Stimulated activated effector memory CD8-positive, alpha-beta T cell treated with anti-CD3 and anti-CD28 coated beads, Interleukin-12 subunit alpha, Interleukin-12 subunit beta, amount 100 ng/mL, for 72 hours (primary cell): ENCODE data around the gene DGKZ.
"Not testable (repeated sequence)": the region's sequence is repeated elsewhere in the genome, so short reads cannot be mapped to it uniquely, and the experiment has no call there.

ENCODE experiments used
- ATAC-seq: fragments of 150-1000 bp; cut with Tn5 transposase; 2 replicates; pipeline ENCODE4 v1.10.0; 2021
- DNase-seq, 2 donors: peaks; one replicate each; pipeline ENCODE4 v3.0.0; 2021 to 2022; ENCODE audit warnings: low spot score in 2 of 2
- H3K27ac Mint-ChIP-seq: one replicate; pipeline ENCODE4 v1.8.0; 2022; ENCODE audit warnings: mild to moderate bottlenecking, mixed read lengths
- H3K36me3 Mint-ChIP-seq: one replicate; pipeline ENCODE4 v1.8.0; 2022; ENCODE audit warnings: mild to moderate bottlenecking, mixed read lengths
- H3K4me1 Mint-ChIP-seq: one replicate; pipeline ENCODE4 v1.8.0; 2022; ENCODE audit warnings: mixed read lengths
- H3K4me3 Mint-ChIP-seq: one replicate; pipeline ENCODE4 v1.8.0; 2022; ENCODE audit warnings: mild to moderate bottlenecking, mixed read lengths
- H3K9me3 Mint-ChIP-seq: one replicate; pipeline ENCODE4 v1.8.0; 2022; ENCODE audit warnings: mixed read lengths

The DGKZ gene

GRCh38 chr11:46377290-46377689 lies 30.0 kb downstream of the DGKZ start:
- no peak overlapping the region for H3K4me3 Mint-ChIP-seq
- no peak for DNase-seq
- peaks cover 17% of the 10 kb centered on the region for H3K4me1 Mint-ChIP-seq
- no peaks in the 10 kb centered on the region for H3K9me3 Mint-ChIP-seq
- peak overlapping the region; percentile 52 for H3K27ac Mint-ChIP-seq
- no peak for ATAC-seq
- peaks cover 73% of the 10 kb centered on the region for H3K36me3 Mint-ChIP-seq

GRCh38 chr11:46377831-46378230 lies 30.6 kb downstream of the DGKZ start:
- Mint-ChIP-seq H3K36me3 (peaks cover 68% of the 10 kb centered on the region), H3K4me3 (no peak overlapping the region), H3K4me1 (peaks cover 19% of the 10 kb centered on the region), H3K9me3 (no peaks in the 10 kb centered on the region), H3K27ac (peak overlapping the region; percentile 52)
- DNase-seq (no peak), ATAC-seq (no peak)

- peaks cover 19% of the 10 kb centered on the region for H3K4me1 Mint-ChIP-seq
- peak overlapping the region; percentile 52 for H3K27ac Mint-ChIP-seq
- DNase-seq (no peak), ATAC-seq (no peak)
- peaks cover 63% of the 10 kb centered on the region for H3K36me3 Mint-ChIP-seq
- H3K4me3 Mint-ChIP-seq, result no peak overlapping the region
- no peaks in the 10 kb centered on the region for H3K9me3 Mint-ChIP-seq
These were observed 31.0 kb downstream of the DGKZ start for GRCh38 chr11:46378296-46378695.

- Mint-ChIP-seq H3K4me3 (peak overlapping the region; percentile 68), H3K4me1 (peaks cover 19% of the 10 kb centered on the region), H3K9me3 (no peaks in the 10 kb centered on the region), H3K36me3 (peaks cover 57% of the 10 kb centered on the region), H3K27ac (peak overlapping the region; percentile 48)
- ATAC-seq (no peak), DNase-seq (no peak)
These were observed 31.7 kb downstream of the DGKZ start for GRCh38 chr11:46378811-46379481.

GRCh38 chr11:46379482-46380293 lies 32.4 kb downstream of the DGKZ start:
- H3K4me3 Mint-ChIP-seq, result peak overlapping the region; percentile 68
- not testable (repeated sequence) for ATAC-seq, H3K9me3 Mint-ChIP-seq, DNase-seq
- H3K36me3 Mint-ChIP-seq, result peaks cover 49% of the 10 kb centered on the region
- H3K27ac Mint-ChIP-seq, result peak overlapping the region; percentile 48
- peaks cover 19% of the 10 kb centered on the region for H3K4me1 Mint-ChIP-seq

GRCh38 chr11:46380340-46381047 lies 33.2 kb downstream of the DGKZ start:
- peak overlapping the region; percentile 45 for H3K27ac Mint-ChIP-seq
- peaks cover 19% of the 10 kb centered on the region for H3K4me1 Mint-ChIP-seq
- peaks cover 41% of the 10 kb centered on the region for H3K36me3 Mint-ChIP-seq
- no peaks in the 10 kb centered on the region for H3K9me3 Mint-ChIP-seq
- peak overlapping the region; percentile 68 for H3K4me3 Mint-ChIP-seq
- ATAC-seq (peak; percentile 56), DNase-seq (peak in 1 of 2 donors; percentile 78)

- DNase-seq (peak in 1 of 2 donors; percentile 70), ATAC-seq (peak; percentile 35)
- Mint-ChIP-seq H3K36me3 (peaks cover 39% of the 10 kb centered on the region), H3K27ac (peak within 1 kb of the TSS; percentile 45), H3K4me1 (peaks cover 25% of the 10 kb centered on the region), H3K9me3 (no peaks in the 10 kb centered on the region), H3K4me3 (peak within 1 kb of the TSS; percentile 68)
These were observed 34.0 kb downstream of the DGKZ start, which contains the start of gene MDK for GRCh38 chr11:46381048-46381818. TSS of gene MDK (plus strand) at chr11:46381669. CDS start at chr11:46382058, 389 bp downstream.

GRCh38 chr11:46381819-46382645 lies 34.8 kb downstream of the DGKZ start:
- Mint-ChIP-seq H3K36me3 (peaks cover 31% of the 10 kb centered on the region), H3K27ac (peak overlapping the region; percentile 26), H3K4me3 (peak overlapping the region; percentile 68), H3K4me1 (peaks cover 32% of the 10 kb centered on the region), H3K9me3 (no peaks in the 10 kb centered on the region)
- ATAC-seq (peak; percentile 2), DNase-seq (peak in 1 of 2 donors; percentile 61)

GRCh38 chr11:46382646-46383403 lies 35.6 kb downstream of the DGKZ start:
- Mint-ChIP-seq H3K4me3 (peak overlapping the region; percentile 68), H3K27ac (no peak overlapping the region), H3K36me3 (peaks cover 23% of the 10 kb centered on the region), H3K9me3 (no peaks in the 10 kb centered on the region), H3K4me1 (peaks cover 37% of the 10 kb centered on the region)
- DNase-seq (no peak), ATAC-seq (no peak)

GRCh38 chr11:46383404-46383758 lies 36.1 kb downstream of the DGKZ start:
- Mint-ChIP-seq H3K9me3 (no peaks in the 10 kb centered on the region), H3K4me3 (no peak overlapping the region), H3K4me1 (peaks cover 42% of the 10 kb centered on the region), H3K27ac (no peak overlapping the region), H3K36me3 (peaks cover 19% of the 10 kb centered on the region)
- ATAC-seq, result no peak
- no peak for DNase-seq

- peak in 1 of 2 donors; percentile 47 for DNase-seq
- Mint-ChIP-seq H3K4me1 (peaks cover 39% of the 10 kb centered on the region), H3K36me3 (peaks cover 14% of the 10 kb centered on the region), H3K4me3 (no peak overlapping the region), H3K27ac (no peak overlapping the region), H3K9me3 (no peaks in the 10 kb centered on the region)
- no peak for ATAC-seq
These were observed 36.9 kb downstream of the DGKZ start for GRCh38 chr11:46383974-46384701.

- peak in 1 of 2 donors; percentile 45 for DNase-seq
- peaks cover 42% of the 10 kb centered on the region for H3K4me1 Mint-ChIP-seq
- H3K4me3 Mint-ChIP-seq, result no peak overlapping the region
- no peak for ATAC-seq
- peaks cover 14% of the 10 kb centered on the region for H3K36me3 Mint-ChIP-seq
- no peak overlapping the region for H3K27ac Mint-ChIP-seq
- no peaks in the 10 kb centered on the region for H3K9me3 Mint-ChIP-seq
These were observed 38.1 kb downstream of the DGKZ start for GRCh38 chr11:46385169-46386004.
